Thyroid gland (tissue), 4 donors: Measurements from ENCODE around the gene INPP4B.

Experiments used
- POLR2A ChIP-seq, 2 donors: fragments of 450-650 bp; IDR thresholded peaks; one replicate each; pipeline ENCODE4 v1.6.1; 2017; ENCODE audit warnings: antibody characterized with exemption in 2 of 2, mild to moderate bottlenecking in 2 of 2, moderate library complexity in 1 of 2
- TF ChIP-seq, protein P1 (sequence below), 6 experiments: fragments of 200-600 bp in 3 of 6; fragments of 450-650 bp in 3 of 6; sonication (generic) in 3 of 6; IDR thresholded peaks; one replicate each; pipeline ENCODE4 v1.5.1; 2016 to 2019; ENCODE audit warnings: antibody characterized with exemption in 6 of 6, mild to moderate bottlenecking in 2 of 6, inconsistent platforms in 1 of 6, moderate library complexity in 1 of 6

- TF ChIP-seq, protein P1, sequence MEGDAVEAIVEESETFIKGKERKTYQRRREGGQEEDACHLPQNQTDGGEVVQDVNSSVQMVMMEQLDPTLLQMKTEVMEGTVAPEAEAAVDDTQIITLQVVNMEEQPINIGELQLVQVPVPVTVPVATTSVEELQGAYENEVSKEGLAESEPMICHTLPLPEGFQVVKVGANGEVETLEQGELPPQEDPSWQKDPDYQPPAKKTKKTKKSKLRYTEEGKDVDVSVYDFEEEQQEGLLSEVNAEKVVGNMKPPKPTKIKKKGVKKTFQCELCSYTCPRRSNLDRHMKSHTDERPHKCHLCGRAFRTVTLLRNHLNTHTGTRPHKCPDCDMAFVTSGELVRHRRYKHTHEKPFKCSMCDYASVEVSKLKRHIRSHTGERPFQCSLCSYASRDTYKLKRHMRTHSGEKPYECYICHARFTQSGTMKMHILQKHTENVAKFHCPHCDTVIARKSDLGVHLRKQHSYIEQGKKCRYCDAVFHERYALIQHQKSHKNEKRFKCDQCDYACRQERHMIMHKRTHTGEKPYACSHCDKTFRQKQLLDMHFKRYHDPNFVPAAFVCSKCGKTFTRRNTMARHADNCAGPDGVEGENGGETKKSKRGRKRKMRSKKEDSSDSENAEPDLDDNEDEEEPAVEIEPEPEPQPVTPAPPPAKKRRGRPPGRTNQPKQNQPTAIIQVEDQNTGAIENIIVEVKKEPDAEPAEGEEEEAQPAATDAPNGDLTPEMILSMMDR (IDR thresholded peaks at IDR 0.05), result no peak
- TF ChIP-seq POLR2A (IDR thresholded peaks at IDR 0.05), result no peak
Measured at GRCh38 chr4:142777045-142777743, 68.9 kb downstream of the INPP4B start.
